ENCODE measurements around the gene ACOT4.

- TF ChIP-seq, protein P1, sequence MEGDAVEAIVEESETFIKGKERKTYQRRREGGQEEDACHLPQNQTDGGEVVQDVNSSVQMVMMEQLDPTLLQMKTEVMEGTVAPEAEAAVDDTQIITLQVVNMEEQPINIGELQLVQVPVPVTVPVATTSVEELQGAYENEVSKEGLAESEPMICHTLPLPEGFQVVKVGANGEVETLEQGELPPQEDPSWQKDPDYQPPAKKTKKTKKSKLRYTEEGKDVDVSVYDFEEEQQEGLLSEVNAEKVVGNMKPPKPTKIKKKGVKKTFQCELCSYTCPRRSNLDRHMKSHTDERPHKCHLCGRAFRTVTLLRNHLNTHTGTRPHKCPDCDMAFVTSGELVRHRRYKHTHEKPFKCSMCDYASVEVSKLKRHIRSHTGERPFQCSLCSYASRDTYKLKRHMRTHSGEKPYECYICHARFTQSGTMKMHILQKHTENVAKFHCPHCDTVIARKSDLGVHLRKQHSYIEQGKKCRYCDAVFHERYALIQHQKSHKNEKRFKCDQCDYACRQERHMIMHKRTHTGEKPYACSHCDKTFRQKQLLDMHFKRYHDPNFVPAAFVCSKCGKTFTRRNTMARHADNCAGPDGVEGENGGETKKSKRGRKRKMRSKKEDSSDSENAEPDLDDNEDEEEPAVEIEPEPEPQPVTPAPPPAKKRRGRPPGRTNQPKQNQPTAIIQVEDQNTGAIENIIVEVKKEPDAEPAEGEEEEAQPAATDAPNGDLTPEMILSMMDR (IDR thresholded peaks at IDR 0.05): no peak
- no peak for TF ChIP-seq POLR2A (IDR thresholded peaks at IDR 0.05)
Measured at GRCh38 chr14:73588695-73589094, 3.0 kb upstream of the ACOT4 start.

Measured in body of pancreas (tissue), 4 donors.